NCI-H748 (cell line): ENCODE data around the gene SPINT3.
A peak's percentile ranks its signal among the peaks of the same experiment; 100 is the strongest.

Experiments used
- DNase-seq: peaks from one replicate; lab custom pipeline; 2025; ENCODE audit not compliant: unreplicated experiment; lab: John Stamatoyannopoulos, UW

The SPINT3 gene, protein sequence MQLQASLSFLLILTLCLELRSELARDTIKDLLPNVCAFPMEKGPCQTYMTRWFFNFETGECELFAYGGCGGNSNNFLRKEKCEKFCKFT

DNA sequence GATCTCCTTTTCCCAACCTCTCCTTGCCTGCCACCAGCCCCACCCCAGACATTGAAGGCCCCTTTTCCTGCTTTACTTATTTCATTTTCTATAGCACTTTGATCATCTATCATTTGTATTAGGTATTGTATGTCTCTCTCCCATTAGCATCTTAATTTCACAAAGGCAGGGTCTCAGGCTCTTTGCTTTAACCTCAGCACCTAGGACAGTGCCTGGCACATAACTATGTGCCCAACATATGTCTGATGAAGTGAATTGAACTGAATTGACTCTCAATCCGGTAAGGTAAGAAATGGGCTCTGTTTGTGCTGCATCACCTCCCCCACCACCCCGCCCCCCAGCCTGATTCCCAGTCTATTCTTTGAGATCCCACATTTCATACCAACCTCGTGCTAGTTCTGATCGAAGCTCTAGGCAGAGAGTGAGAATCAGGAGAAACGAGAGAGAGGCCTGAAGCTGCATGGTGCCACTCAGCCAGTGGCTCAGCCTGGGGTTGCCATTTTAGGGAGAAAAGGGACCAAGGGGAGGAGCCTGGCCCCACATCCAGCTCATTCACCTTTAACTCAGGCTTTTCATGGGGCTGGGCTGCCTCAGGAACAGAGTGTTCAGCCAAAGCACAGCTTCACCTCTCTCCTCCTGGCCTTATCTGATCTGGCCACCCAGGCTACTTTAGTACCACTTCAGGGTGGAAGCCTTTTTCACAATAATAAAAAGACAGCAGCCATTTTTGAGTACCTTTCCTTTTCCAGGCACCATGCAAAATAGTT is at the start of gene SPINT3:
Gene SPINT3, minus strand, starts transcription at position 476 of the 767 bp plus-strand sequence. Its CDS starts 14 bp downstream, at position 462.
- DNase-seq, result no peak

DNA sequence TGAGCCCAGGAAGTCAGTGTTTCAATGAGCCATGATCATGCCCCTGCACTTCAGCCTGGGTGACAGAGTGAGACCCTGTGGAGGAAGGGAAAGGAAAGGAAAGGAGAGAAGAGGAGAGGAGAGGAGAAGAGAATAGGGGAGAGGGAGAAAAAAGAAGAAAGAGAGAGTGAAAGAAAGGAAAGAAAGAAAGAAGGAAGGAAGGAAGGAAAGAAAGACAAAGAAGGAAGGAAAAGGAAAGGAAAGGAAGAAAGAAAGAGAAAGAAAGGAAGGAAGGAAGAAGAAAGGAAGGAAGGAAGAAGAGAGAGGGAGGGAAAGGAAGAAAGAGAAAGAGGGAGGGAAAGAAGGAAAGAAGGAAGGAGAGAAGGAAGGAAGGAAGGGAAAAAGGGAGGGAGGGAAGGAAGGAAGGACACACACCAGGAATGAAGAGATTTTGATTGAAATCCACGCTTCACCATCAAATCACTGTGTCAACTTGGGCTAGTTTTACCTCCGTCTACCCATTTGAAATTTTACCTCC is 49.4 kb upstream of the SPINT3 start:
- DNase-seq, result no peak

DNA sequence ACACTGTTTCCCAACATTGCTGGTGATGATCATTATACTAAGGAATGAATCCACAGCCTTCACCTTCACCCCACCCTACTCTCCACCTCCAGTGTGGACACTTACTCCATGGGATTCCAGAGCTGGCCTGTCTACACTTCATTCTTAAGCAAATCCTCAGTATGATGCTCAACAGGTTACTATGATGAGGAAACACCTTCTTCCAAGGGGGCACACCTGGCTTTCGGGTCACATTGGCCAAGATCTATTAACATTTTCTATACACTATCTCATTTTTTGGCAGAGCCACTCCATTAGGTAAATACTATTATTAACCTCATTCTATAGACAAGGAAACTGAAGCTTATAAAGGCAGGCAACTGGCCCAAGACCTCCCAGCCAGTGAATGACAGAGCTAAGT is 39.8 kb upstream of the SPINT3 start:
- DNase-seq, result no peak

DNA sequence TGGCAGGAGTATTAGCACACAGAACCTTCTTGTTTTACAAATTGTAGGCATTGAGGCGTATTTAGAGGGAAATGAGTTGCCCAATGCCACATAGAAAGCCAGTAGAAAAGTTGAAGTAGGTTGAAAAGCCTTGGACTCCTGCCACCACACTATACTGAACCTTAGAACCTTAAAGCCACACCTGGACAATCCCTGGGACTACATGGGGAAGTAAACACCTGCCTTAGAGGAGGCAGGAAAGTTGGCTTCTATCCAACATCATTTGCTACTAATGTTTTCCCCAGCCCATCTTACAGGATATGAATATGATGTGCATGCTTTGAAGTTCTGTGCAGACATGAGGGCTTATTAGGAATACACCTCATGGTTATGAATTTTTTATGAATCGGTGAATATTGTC is 37.0 kb upstream of the SPINT3 start:
- peak; percentile 17 for DNase-seq

DNA sequence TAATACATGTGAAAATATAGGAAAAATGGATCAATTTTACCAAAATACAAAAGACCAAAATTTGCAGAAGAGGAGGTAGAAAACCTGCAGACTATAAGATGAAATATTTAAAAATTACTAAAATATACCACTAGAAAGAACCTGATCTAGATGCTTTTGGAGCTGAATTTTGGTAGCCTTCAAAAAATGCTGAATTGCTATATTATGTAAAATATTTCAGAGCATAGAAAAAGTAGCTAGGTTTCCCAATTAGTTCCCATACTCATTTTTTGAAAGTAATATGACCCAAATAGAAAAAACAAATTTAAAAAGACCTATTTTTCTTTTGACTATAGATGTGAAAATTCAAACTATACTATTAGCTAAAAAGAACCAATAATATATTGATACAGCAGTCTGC is 35.3 kb upstream of the SPINT3 start:
- DNase-seq, result no peak

DNA sequence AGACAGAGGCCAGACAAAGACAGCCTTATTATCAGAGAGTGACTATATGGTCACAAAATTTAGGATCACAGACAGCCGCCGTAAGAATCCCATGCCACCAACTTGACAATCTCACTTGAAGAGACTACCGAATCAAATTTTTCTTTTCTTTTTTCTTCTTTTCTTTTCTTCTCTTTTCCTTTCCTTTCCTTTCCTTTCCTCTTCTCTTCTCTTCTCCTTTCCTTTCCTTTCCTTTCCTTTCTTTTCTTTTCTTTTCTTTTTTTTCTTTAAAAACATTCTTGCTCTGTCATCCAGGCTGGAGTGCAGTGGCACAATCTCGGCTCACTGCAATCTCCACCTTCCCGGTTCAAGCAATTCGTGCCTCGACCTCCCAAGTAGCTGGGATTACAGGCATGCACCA is 33.0 kb upstream of the SPINT3 start:
- no peak for DNase-seq

DNA sequence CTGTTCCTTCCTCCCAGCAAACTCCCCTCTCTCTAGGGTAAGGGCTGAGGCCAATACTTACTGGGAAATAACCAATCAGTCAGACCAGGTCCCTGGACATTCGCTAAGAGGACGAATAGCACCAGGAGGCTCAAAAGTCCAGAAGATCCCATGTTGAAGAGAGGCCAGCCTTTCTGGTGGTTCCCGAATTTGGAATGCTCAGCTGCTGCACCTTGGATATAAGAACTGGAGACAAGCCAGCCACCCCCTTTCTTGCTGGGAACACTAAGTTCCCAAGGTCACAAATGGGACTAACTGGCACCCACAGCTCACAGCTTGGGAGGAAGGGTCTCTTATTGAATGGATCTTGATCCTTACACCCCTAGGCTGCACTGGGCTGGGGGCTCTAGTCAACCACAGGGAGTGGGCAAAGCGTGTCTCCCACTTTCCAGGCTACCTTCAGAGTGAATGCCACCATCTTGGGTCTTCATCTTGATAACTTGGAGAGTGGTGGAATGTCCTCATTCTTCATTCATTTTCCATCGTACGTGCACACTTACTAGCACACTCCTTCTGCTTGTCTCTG is 31.9 kb upstream of the SPINT3 start, which contains the start of gene EPPIN:
Gene EPPIN, minus strand, starts transcription at position 196 of the 565 bp plus-strand sequence. Its CDS starts 44 bp downstream, at position 152.
- DNase-seq, result no peak

DNA sequence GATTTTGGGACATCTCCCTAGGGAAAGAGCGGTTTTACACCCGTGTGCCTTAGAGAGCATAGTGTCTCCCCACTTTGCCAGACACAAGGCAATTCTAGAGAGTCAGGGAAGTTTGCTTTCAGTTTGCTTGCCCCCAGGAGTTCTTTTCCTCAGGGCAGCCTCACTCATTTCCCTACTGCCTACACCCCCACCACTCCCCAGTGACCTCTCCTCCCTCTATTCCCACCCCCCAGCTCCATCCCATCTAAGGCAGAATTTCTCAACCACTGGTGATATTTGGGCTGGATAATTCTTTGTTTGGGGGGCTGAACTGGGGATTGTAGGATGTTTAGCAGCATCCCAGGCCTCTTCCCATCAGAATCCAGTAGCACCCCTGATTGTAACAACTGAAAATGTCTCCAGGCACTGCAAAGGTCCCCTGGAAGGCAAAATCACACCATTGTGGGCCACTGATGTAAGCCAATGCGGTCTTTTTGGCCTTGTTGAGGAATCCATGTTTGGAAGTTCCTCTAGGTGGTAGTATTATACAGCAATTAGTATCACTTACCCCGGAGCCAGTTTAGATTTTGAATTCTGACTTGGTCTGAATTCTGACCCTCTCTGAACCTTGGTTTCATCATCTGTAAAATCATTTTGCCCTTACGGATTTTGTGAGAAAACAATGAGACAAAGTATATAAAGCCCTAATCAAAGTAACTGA is 30.5 kb upstream of the SPINT3 start:
- DNase-seq, result peak; percentile 12

DNA sequence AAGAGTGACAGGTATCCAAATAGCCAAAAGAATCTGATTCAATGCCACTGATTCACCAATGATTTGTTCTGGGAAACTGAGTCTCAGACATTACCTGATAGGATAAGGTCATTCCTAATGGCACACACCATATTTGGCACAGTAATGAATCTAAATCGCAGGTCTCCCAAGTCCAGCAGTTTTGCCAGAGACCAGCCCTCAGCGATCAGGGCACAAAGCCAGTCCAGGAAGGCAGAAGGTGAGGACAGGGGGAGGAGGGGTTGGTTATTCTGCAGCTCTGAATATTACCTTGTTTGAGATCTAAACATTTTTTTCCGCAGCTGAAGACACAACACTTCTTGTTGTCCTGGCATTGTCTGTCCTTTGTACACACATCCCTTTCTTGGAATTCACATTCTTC is 29.9 kb upstream of the SPINT3 start:
- DNase-seq, result no peak

DNA sequence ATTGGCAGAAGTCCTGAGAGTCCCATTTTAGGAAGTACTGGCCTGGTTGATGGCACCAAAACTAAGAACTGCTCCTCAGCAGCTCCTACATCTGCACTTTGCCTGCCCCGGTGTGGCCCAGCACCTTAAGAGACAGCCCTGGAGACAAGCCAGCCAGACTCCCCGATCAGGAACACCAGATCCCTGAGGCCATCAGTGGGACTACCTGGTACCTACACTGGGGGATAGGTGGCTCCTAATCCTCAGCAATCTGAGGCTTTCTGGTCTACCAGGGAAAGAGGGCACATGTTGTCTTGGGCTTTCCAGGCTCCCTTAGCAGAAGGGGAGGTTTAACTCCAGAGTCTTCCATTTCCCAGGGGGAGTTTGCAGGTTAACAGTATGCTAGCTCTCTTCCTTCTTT is 24.0 kb upstream of the SPINT3 start, which contains the start of gene WFDC6:
Gene WFDC6, minus strand, starts transcription at position 101 of the 400 bp plus-strand sequence. Its CDS starts 75 bp downstream, at position 26.
- no peak for DNase-seq

DNA sequence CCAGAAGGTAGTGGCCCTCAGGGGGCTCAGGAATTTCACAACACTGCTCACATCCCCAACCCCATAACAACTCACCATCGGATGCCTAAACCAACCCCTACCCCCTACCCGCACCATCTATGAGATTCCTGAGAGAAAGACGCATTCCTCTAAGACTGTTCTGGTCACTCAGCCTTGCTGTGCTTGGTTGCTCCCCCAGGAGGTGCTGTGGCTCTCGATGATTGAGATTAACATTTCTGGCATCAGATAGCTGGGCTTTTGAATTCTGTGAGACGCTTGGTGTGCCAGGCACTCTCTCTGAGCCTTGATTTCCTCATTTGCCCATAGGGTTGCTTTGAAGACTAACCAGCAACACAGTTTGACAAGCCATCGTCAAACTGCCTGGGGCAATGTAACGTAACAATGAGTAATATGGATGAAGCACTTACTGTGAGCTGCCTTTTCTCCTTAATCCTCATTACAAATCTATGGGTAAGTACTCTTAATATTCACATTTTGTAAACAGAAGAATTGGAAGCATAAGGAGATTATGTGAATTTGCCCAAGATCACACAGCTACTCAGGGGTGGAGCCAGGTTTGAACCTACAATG is 22.9 kb upstream of the SPINT3 start:
- DNase-seq, result no peak

DNA sequence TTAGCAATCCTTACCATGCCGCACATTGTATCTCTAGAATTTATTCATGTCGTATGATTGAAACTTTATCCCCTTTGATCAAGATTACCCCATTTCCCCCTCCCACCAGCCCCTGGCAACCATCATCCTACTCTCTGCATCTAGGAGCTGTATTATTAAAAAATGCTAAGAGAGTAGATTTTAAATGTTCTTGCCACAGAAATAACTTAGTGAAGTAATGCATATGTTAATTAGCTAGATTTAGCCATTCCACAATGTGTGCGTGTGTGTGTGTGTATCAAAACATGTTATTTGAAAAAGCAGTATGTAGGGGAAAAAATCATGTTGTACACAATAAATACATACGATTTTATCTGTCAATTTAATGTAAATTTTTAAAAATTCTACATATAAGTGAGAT is 11.9 kb upstream of the SPINT3 start:
- no peak for DNase-seq

DNA sequence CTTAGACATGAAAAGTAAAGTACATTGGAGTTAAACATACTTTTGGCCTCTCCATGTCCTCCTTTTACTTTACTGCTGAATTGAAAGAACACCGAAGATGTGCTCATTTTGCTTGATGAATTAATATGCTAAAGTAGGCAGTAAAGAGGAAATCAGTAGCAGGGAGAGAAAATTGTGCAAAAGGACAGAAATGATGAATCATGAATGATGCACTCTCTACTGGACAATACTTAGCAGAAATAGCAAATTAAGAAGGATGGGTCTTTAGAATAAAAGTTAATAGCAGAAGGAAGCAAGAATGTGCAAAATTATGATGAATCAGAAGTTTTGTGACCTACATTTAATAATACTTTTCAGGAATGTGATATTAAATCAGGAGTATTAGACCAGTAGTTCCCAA is 8.4 kb upstream of the SPINT3 start:
- no peak for DNase-seq

DNA sequence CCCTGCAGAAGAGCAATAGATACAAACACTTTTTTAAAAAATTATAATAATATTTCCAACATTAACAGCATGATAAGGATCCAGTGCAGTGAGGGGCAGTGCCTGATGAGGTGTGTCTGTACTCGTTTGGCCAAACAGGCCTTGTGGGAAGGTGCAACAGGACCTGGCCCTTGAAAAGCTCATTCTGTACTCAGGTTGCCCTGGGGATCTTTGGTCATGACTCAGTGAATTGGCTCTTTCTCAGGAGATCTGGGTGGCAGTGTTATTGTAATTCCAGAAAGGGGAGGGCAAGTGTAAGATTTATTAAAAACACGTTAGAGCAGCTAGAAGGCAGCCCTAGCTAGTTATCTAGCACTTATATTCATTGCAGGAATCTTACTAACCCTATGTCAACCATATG is 2.9 kb upstream of the SPINT3 start:
- no peak for DNase-seq

DNA sequence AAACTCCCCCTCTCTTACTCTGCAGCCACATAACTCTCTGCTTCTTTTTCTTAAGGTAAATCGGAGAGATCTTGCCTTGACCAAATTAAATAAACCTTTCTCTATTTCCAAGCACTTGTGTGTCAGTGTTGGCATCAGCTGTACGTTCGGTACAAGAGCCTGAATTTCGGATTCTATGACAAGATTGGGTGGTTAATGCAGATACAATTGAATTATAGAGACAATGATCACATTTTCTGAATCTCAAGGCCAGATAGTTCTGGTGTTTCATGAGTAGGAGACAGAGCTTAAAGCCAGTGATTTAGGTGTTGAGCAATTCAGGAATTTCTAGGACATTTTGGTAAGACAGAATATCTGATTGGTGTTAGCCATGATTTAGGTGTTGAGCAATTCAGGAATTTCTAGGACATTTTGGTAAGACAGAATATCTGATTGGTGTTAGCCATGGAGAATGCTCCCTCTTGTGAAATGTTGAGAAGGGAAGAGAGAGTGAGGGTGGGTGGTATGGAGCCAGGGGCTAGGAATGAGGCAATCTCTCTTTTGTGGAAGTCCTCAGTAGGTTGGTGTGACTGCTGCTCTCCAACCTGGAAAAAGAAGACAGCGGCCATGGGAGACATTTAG is 5.1 kb downstream of the SPINT3 start:
- no peak for DNase-seq

DNA sequence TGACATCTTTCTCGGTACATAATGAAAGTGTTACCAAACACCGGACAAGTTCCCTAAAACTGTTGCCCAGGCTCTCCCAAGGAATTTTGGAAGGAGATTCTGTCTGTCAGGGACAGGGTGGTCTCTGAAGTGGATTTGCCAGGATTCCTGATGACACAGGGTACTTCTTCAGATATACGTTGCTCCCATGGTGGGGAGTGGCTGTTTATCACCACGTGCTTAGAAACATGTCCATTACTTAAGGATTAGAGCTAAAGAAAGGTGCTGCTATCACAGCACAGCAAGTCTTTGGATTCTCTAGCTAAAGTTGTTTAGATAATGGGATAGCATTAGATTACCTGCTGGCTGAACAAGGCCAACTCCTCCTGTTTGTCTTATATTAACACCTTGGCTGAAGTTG is 6.3 kb downstream of the SPINT3 start:
- DNase-seq, result no peak

DNA sequence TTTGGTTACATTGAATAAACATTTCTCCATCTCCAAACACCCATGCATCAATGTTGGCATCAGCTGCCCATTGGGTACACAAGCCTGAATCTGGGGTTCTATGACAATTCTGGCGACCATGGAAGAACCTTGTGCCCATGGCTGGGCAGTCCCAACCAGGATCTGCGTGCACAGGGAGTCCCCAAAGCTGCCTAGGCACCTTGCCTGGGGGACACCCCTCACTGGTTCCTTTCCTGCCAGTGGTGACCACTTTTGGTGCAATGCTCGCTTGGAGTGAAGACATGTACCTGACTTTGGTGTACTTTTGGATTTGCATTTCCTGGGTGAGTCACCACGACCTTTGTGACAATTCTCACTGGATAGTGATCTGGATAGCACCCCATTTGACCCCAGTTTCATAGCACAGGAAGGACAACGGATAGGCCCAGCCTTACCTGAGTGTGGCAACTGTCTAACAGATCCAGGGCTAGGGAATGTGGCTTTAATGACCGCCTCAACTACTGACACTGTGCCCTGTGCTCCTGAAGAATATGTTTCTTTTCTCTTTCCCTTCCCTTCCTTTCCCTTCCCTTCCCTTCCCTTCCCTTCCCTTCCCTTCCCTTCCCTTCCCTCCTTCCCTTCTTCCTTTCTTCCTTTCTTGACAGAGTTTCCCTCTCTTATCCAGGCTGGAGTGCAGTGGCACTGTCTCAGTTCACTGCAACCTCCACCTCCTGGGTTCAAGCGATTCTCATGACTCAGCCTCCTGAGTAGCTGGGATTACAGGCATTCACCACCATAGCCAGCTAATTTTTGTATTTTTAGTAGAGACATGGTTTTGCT is 7.1 kb downstream of the SPINT3 start:
- DNase-seq, result no peak

DNA sequence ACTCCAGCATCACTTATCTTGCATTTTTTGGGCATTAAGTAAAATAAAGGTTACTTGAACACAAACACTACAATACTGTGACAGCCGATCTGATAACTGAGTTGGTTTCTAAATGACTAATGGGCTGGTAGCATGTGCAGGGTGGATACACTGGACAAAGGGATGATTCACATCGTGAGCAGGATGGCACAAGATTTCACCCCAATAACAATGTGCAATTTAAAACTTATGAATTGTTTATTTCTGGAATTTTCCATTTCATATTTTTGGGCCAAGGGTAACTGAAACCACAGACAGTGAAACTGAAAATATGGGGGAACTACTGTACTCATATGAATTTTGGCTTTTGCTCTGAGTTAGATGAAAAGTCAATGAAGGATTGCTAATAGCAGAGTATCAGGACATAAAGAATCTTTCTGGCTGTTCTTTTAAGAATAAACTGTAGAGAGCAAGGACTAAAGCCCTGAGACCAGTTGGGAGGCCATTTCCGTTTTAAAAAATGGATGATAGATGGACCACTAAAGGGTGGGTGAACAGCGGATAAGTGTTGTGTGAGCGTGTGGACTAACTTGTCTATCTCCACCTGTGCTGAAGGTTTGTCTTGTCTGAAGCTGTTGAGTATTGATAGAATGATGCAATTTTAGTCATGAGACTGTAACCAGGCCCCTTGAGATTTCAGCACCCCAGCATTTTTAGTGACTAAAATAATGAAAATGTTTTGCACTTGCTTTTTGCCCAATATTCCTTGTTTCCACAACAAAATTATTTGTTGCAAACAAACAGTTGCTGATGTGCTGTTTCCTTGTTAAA is 8.2 kb downstream of the SPINT3 start:
- DNase-seq, result no peak

DNA sequence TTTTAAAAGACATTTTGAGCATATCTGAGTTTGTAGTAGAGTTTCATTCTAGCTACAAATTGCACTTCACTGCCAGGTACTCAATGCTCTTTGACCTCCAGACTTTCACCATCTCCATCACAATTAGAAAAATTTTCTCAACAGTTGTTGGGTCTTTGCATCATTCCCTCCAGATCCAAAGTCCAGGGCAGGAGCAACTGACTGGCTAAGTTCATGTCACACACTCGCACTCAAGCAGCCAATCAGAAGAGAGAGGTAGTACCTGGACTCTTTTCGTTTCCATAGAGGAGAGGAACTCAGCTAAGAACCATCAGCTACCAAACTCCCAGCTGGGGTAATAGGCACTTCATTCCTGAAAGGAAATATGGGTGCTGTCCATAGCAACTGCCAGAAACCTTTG is 9.0 kb downstream of the SPINT3 start:
- DNase-seq, result no peak
